ENCODE data around the gene H1-8.

The H1-8 gene

DNA sequence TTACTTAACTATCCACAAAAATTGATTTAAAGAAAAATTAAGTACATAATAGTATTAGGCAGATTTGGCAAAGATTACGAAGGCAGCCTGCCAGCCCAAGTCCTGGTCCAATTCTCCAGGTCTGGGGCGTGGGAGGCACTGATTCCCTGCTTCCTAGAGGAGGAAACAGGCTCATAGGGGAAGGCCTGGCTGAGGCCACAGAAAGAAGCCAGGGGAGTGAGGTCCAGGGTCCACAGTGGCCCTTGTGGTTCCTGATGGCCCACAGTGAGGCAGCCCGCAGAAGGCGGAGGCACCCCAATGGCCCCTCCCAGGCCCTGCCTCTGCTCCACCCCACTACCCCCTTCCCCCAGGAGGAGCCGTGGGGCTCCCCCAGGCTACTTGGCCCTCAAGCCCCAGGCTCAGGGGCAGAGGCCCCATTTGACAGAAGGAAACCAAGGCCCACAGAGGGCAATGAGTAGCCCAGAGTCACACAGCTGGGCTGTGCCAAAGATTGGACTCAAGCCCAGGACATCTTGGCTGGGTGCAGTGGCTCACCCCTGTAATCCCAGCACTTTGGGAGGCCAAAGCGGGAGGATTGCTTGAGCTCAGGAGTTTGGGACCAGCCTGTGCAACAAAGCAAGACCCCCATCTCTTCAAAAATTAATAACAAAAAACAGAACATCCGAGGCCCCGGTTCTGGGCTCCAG, 21.0 kb downstream of the H1-8 start:
- intact Hi-C loops (cut with DNase I): no loop called here
- DNase-seq: no peak

- intact Hi-C loops (cut with DNase I): no loop called here
- no peak for DNase-seq
Measured at GRCh38 chr3:129564981-129565644, 22.1 kb downstream of the H1-8 start.

DNA sequence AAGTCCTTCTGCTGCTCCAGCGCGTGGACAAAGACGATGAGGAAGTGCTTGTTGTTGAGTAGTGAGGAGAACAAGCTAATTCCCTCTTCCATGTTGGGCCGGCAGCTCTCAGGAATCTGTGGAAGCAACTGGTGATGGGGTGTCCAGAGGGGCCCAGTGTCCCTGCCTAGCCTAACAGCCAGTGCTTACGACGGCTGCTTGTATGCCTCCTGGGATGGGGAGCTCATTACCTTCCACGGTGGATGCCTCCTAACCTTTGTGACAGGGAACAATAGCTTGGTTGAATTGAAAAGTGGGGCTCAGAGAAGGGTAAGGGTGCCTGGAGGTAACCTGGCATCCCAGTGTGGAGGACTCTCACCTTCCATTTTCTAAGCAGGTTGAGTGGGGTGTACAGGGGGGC, 22.9 kb downstream of the H1-8 start:
- intact Hi-C loops (cut with DNase I): no loop called here
- no peak for DNase-seq

DNA sequence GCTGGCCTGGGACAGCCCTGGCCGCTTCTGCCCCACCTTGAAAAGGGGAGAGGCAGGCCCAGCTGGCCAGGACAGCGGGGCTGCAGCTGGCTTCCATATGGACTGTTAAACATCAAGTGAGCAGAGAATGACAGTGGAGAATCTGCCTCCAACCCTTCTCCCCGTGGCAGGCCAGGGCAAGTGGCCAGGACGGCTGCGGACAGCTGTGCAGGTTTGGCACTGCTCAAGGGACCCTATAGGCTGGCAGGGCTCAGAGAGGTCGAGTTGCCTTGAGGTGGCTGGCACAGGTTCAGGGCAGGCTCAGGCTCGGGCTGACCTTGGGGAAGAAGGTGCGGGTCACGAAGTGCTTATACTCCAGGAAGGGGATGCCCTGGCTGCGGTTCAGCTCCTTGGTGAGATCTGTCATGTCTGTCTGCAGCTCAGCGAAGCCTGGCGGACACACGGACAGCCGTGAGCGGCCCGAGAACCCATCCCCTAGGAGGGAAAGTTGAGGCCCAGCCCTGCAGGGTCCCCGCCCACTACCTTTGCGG, 24.3 kb downstream of the H1-8 start:
- intact Hi-C loops (cut with DNase I): no loop called here
- no peak for DNase-seq

GRCh38 chr3:129567939-129568338, 25.0 kb downstream of the H1-8 start:
- intact Hi-C loops (cut with DNase I): no loop called here
- no peak for DNase-seq

DNA sequence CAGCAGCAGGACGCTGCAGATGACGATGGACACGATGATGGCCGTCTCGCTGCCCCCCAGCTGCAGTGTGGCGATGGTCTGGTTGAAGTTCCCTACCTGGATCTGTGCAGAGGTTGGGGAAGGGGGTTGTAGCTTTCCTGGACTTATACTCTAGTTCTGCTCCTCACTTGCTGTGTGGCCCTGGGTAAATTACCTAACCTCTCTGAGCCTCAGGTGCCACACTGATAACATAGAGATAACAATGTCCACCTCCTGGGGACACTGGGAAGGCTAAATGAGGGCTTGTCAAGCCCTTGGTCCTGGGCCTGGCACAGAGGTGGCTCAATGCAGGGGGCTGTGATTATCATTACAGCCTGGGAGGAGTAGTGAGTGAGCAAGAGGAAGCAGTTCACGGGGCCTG, 26.9 kb downstream of the H1-8 start:
- no peak for DNase-seq
- intact Hi-C loops (cut with DNase I): no loop called here

- intact Hi-C loops (cut with DNase I): no loop called here
- no peak for DNase-seq
Measured at GRCh38 chr3:129571605-129572547, 28.9 kb downstream of the H1-8 start.

GRCh38 chr3:129572603-129573002, 29.6 kb downstream of the H1-8 start:
- DNase-seq: no peak
- intact Hi-C loops (cut with DNase I): no loop called here

- DNase-seq: no peak
- intact Hi-C loops (cut with DNase I): no loop called here
Measured at GRCh38 chr3:129573493-129573892, 30.5 kb downstream of the H1-8 start.

DNA sequence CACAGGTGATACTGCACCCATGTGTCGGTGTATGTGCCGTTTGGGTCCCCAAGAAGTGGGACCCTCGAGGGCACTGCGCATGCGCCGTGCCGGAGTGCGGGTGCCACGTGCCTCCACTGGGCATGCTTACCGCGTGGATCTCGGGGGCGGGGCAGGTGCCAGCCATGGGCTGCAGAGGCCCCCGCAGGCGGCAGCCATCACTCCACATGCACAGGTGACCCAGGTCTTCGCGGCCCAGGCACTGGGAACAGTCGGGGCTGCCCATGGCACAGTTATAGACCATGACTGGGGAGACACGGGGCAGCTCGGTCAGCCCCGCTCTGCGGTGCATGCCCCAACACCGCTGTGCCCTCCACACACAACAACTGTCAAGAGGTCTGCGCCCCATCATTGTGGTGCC, 31.2 kb downstream of the H1-8 start:
- DNase-seq: no peak
- intact Hi-C loops (cut with DNase I): no loop called here

DNA sequence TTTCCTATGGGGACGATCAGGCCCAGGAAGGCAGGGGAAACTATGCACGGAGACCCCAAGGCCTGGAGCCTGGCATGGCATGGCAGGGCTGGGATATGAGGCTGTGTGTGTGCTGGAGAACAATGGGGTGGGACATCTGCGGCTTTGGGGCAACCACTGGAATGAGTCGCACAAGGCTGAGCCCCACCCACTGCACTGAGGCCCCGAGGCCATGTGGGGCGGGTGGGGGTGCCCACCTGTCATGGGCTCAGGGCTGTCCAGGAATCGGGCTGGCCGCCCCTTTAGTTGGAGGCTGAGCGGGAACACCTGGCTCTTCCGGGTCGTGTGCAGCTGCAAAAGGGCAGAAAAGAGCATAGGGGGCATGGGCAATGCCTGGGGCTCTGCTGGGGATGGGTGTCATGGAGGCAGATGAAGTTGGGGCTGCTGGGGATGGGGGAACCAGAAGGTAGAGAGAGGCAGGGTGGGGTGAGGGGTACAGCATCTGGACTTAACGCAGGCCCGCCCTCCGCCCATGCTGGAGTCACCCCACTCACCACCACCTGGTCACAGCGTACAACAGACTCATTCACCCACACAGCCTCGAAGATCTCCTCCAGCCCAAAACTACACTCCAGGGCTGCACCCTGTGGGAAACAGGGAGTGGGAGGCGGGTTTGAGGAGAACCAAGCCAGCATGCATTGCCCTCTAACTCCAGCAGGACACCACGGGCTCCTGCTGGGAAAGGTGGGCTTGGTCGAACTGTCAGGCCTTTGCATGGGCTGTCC, 32.4 kb downstream of the H1-8 start:
- intact Hi-C loops (cut with DNase I): no loop called here
- no peak for DNase-seq

- intact Hi-C loops (cut with DNase I): no loop called here
- no peak for DNase-seq
Measured at GRCh38 chr3:129575997-129576384, 33.0 kb downstream of the H1-8 start.

DNA sequence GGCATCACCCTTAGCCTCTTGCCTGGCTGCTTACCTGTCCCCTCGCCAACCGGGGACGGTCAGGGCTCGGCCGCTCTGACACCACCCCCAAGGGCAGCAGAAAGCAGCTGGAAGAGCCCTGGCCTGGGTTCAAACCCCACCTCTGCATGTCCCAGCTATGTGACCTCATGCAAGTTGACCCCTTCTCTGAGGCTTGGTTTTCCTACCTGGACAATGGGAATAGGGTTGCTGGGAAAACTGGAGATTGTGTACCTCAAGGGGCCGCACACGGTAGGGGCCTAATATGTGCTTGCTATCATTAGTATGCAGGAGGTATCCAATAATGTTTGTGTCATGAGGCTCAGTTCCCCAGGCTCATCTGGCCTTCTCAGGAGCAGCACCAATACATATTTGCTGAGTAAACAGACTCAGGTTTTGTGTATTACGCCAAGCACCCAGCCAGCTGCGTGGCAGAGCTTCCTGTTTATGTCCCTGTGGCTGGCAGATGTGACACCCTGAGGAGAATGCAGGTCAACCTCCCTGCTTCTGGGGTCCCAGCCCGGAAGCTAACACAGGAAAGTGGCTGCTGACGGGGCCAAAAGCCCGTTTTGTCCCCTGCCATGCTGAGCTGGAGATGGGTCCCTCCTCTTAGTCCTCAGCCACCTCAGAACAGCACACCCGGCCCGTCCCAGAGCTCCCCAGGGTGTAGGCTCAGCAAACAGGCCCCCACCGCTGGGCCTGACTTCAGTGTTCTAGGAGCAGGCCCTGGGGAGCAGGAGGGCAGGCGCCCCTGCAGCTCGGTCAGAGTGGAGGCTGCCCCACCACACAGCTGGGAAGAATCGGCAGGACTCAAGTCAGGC, 33.8 kb downstream of the H1-8 start:
- DNase-seq: peak in 5 of 42 donors; percentile 13 to 60 (median 33)
- intact Hi-C loops (cut with DNase I): no loop called here

DNA sequence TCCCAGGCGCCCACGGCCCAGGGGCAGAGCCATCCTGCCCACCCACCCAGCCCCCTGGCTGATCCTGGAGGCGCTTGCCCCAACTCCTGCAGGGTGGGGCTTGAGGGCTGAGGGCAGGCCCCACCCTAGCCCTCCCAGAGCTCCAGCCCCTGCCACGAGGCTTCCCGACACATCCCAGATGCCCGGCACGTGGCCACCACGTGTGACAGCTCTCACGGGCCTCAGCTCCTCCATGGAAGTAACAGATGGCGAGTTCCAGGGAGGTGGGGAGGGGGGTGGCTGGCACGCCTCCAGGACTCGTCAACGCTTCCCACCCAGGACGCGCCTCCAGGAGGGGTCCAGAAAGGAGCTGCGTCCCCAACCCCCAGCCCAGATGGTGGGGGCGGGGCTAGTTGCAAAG, 34.4 kb downstream of the H1-8 start:
- intact Hi-C loops (cut with DNase I): no loop called here
- peak in 7 of 42 donors; percentile 30 to 56 (median 48) for DNase-seq

- peak in 8 of 42 donors; percentile 15 to 54 (median 34) for DNase-seq
- intact Hi-C loops (cut with DNase I): no loop called here
Measured at GRCh38 chr3:129577925-129578786, 35.2 kb downstream of the H1-8 start.

DNA sequence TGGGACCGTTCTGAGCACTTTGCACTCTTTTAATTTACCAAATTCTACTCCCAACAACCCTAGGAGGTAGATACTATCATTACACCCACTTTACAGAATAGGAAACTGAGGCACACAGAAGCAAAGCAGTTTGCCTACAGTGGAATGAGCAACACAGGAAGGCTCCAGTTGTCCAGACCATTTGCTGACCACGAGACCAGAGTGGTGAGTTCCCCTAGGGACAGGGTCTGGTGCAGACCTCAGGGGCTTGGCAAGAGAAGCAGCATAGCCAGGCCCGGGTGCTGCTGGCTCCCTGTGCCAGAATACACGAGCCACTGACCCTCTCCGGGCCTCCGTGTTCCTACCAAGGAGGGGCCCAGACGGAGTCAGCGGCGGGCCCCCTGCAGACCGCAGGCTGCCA, 37.0 kb downstream of the H1-8 start:
- intact Hi-C loops (cut with DNase I): no loop called here
- no peak for DNase-seq

DNA sequence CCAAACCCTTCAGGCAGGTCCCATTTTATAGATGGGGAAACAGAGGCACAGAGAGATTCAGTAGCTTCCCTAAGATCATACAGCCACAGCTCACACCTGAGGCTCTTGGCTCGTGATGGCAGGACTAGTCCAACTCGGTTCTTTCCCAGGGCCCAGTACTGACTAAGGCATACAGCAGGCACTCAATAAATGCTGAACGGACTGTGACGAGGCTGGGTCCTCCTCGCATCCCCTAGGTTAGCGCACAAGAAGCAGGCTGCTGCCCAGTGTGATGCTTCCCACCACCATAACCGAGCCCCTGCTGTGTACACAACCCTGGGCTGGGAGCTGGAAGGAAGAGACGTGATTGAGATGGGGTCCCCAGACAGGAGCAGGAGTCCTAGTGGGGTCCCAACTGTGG, 38.6 kb downstream of the H1-8 start:
- intact Hi-C loops (cut with DNase I): no loop called here
- DNase-seq: no peak
